GM21825 (cell line): ENCODE measurements around the gene LDLRAD1.
"Not testable (repeated sequence)": the region's sequence is repeated elsewhere in the genome, so short reads cannot be mapped to it uniquely, and the experiment has no call there.

Source experiments
- ATAC-seq: cut with Tn5 transposase; IDR thresholded peaks from one replicate; pipeline ENCODE4 v1.9.1; 2021; ENCODE audit warnings: mild to moderate bottlenecking, moderate library complexity; ENCODE audit not compliant: unreplicated experiment

LDLRAD1 gene

DNA sequence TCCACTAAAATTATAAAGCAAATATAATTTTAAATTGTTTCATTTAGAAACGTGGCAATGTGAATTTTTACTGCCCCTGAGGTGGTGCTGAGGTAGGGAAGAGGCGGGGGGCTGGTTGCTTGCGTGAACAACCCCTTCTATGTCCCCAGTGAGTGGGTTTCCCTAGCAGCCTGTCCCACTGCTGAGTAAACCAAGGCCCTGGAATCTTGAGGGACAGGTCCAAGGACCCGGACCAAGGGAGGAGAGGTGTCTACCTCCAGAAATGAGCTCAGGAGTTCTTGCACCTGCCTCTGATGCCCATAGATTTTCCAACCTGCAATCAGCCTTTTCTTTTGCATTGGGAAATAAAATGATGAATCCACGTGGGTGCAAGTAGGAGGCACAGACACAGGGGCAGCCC is 649 bp upstream of the LDLRAD1 start:
- no peak for ATAC-seq

DNA sequence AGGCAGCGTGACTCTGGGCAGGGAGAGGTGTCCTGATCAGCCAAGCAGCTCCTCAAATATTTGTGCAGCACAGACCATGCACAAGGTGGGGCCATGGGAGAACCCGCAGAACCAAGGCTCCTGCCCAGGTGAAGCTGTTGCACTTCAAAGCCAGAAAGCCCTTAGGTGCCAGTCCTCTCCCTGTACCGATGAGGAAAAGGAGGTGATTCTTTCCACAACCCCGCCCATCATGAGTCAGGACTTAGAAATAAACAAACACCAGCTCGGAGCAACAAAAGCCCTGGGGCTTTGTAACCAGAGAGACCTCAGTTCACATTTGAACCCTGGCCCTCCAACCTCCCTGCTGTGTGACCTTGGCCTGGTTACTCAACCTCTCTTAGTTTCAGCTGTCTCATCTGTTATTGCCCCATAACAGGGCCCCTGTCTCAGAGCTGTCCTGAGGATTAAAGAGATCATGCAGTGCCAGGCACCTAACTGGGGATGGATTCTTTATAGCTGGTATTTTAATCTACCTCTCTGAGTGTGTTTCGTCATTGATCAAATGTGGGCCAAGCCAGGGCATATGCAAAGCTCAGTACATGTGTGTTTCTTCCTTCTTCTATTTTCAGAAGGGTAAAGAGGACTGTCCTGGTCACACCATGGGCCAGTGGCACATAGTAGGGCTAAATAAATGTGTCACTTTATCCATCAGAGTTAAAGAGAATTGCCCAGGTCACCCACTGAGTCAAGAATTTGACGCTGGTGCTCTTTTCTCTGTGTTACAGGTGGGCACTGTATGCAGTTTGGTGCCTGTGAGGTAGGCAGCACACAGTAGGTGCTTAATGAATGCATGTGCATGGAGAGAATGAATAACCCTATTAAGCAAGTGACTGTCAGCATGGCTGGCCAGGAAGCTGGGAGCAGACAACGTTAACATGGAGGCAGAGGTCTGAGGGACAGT is 1.4 kb downstream of the LDLRAD1 start:
- no peak for ATAC-seq

DNA sequence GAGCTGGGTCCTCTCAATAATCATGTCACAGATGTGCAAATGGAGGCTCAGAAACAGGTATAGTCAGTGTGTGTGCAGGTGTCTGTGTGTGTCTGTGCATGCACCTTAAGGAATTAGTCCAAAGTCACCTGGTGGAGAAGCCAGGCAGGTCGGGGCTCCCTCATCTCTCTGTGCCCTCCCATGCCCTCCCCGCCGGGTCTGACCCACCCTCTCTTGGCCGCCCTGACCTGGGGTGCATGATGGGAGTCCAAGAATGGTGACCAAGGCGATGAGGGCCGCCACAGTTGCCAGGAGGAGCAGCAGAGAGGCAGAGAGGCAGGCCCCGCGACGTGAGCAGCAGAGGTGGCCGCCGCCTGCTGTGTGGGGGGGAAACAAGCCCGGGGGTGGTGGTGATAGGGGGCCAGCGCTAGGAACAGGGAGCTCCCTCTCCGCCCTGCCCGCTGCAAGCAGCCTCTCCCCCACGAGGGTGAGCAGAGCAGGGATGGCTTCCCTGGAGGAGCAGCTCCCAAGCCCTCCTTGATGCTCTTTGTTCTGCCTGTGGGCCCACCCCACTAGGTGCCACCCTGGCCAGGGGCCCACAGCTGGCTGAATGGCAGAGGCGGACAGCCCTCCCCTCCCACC is 3.9 kb downstream of the LDLRAD1 start:
- ATAC-seq: no peak

DNA sequence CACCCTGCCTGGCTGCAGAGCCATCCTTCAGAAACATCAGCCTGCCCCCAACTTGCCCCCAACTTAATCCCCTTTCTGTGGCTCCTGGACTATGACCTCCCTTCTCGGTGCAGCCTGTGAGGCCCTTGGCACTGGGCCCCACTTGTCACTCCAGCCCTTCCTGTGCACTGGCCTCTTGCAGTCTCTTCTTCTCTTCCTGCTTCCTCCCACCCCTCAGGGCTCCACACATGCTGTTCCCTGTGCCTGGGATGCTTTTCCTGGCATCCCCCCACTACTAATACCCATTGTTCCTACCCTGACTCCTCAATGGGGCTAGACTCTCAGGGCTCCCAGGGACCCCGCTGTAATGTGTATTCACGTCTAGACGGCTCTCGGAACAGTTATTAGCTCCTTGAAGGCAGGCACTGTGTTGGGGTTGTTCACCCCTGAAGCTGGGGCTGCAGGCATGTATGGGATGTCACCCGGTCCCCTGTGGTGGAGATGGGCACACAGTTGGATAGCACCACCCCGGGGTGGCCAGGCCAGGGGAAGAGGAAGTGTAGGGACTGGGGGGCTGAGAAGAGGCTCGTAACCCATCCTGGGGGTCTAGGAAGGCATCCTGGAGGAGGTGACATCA is 4.5 kb downstream of the LDLRAD1 start:
- no peak for ATAC-seq

DNA sequence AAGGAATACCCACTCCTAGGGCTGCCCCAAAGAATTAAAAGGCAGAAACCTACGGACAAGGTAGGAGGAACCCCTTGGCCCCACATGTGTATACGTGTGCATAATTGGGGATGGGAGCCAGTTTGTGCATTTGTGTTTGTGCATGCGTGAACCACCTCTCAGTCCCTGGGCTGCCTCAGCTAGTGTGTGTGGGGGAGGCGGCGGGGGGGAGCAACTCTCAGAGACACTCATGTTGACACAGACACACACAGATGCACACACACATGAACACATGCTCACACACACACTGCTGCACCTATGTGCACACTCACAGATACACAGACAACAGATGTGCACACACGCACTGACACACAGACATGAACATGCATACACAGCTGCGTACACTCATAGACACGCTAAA is 5.1 kb downstream of the LDLRAD1 start:
- ATAC-seq: no peak

DNA sequence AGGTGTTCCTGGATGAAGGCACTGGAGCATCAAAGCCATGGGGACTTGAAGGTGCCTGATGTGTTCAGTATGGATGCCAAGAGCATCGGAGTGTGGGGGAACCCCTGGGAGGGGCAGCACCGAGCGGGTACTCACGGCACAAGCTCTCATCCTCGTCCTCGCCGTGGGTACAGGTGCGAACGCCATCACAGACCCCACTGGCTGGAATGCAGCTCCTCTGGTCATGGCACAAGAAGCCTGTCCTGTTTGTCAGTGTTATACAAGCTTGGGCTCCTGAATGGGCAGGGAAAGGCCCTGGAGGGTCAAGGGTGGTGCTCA is 6.0 kb downstream of the LDLRAD1 start:
- no peak for ATAC-seq

- ATAC-seq: no peak
These were observed 6.5 kb downstream of the LDLRAD1 start for GRCh38 chr1:54011316-54012007.

- ATAC-seq: no peak
These were observed 7.4 kb downstream of the LDLRAD1 start for GRCh38 chr1:54010415-54011117.

GRCh38 chr1:54009406-54009805 is 8.6 kb downstream of the LDLRAD1 start:
- ATAC-seq: no peak

GRCh38 chr1:54008876-54009275 is 9.1 kb downstream of the LDLRAD1 start:
- ATAC-seq: no peak

- no peak for ATAC-seq
These were observed 10.4 kb downstream of the LDLRAD1 start for GRCh38 chr1:54007613-54008012.

DNA sequence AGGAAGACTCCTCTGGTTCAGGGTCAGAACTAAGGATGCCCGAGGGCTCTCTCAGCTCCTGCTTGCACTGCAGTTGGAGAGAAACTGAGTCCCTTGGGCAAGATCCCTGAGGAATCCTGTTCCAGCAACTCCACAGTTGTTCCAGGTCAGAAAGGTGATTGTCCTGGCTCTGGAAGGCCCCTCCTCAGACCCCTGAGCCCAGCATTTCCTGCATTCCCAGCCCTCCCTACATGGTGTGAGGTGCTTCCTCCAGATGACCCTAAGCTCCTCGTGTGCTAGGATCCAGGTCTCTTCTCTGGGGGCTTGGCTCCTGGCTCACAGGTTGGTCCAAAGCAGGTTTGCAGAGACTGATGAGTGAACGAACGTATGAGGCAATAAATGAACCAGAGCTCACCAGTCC is 11.5 kb downstream of the LDLRAD1 start:
- no peak for ATAC-seq

DNA sequence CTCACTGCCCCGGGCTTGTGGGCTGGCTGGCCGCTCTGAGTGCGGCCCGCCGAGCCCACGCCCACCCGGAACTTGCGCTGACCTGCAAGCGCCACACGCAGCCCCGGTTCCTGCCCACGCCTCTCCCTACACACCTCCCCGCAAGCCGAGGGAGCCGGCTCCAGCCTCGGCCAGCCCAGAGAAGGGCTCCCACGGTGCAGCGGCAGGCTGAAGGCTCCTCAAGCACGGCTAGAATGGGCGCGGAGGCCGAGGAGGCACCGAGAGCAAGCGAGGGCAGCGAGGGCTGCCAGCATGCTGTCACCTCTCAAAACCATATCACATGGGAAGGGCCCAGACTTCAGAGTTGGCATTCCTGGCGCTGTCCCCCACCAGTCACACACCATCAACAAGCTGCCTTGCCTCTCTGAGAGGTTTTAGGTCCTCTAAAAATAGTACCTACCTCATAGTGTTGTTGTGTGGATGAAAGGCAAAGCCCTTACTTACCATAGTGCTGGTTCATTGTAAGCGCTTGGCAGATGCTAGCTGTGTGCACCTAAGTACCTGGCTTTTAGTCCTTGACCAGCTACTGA is 13.4 kb downstream of the LDLRAD1 start:
- no peak for ATAC-seq

GRCh38 chr1:54003750-54004480 is 14.1 kb downstream of the LDLRAD1 start:
- not testable (repeated sequence) for ATAC-seq

- ATAC-seq: no peak
These were observed 14.7 kb downstream of the LDLRAD1 start for GRCh38 chr1:54003249-54003646.

DNA sequence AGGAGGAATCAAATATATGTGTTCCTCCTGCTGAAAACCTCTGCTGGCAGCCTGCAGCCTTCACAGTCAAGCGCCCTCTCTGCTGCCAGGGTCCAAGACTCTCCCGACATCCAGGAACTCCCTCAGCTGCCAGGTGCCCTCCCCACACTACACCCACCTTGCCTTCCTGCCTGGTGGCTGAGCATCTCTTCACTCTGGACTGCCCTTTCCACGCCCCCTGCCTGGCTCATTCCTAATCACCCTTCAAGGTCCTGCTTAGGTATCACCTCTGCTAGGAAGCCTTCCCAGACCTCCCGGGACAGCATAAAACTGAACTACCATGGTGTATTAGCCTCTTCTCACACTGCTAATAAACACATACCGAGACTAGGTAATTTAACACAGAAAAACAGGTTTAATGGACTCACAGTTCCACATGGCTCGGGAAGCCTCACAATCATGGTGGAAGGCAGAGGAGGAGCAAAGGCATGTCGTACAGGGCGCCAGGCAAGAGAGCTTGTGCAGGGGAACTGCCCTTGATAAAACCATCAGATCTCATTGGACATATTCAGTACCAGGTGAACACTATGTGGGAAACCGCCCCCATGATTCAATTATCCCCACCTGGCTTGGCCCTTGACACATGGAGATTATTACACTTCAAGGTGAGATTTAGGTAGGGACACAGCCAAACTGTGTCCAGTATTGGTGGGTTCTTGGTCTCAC is 15.3 kb downstream of the LDLRAD1 start:
- ATAC-seq: no peak

DNA sequence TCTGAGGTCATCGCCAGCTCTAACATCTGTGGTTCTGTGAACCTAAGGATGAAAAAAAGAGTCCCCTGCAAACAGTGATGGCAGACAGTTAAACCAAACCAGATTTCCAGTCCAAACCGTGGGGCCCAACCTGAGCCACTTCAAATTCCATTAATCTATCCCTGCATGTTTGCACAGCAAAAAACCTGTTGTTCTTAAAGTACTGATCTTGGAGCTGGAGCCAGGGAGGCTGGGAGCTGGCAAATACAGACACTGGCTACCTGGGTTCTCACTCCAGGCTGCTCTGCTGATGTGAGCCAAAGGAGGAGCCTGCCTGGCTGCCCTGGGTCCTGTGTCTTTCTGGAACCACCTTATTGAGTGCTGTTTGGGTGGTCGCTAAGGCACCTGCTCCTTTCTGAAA is 16.4 kb downstream of the LDLRAD1 start:
- ATAC-seq: no peak

- ATAC-seq: no peak
These were observed 18.1 kb downstream of the LDLRAD1 start for GRCh38 chr1:53999920-54000319.

DNA sequence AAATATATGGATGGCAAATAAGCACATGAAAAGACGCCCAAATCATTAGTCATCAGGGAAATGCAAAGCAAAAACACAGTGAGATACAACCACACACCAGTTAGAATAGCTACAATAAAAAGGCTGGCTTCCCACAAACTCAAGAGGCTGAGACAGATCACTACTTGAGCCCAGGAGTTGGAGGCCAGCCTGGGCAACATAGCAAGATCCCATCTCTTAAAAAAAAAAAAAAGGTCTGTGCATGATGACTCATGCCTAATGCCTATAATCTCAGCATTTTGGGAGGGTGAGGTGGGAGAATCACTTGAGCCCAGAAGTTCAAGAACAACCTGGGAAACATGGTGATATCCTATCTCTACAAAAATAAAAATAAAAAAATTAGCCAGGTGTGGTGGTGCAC is 19.8 kb downstream of the LDLRAD1 start:
- no peak for ATAC-seq
